ENCODE data around the gene RIT2.

The RIT2 gene

DNA sequence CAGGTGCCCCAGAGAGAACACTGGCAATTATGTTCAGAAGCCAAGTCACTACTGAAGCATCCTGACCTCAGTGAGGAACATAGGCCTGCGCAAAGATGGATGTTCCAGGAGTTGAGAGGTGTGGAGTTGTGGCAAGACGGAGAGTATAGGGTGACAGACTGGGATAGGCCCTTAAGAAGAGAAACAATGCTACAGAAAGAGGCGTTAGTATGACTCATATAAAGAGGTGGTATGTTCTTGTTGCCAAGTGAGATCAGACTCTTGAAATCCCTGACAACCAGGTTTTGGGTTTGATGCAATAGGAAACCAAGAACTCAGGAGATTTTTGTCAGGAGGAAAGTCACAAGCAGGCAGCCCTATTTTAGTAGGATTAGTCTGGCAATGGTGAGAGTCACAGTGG, 185.6 kb downstream of the RIT2 start:
- DNase-seq (ENCODE audit: low read depth): no peak

DNA sequence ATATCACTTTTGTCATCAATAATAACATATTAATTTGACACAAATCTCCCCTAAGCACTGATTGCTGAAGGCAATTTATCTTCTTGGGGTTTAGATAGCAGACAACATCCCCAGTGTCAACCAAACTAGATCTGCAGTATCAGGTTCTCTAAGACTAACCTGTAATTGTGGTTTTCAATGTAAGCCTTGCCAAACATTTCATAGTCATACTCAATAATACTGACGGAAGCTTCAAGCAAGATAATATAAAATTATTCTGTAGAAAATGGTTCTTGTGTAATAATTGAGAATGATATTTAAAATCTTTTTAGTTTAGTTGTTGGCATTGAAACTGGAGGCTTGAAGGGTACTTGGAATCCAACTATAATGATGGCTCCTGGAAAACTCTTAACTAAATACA, 186.3 kb downstream of the RIT2 start:
- DNase-seq (ENCODE audit: low read depth): no peak

DNA sequence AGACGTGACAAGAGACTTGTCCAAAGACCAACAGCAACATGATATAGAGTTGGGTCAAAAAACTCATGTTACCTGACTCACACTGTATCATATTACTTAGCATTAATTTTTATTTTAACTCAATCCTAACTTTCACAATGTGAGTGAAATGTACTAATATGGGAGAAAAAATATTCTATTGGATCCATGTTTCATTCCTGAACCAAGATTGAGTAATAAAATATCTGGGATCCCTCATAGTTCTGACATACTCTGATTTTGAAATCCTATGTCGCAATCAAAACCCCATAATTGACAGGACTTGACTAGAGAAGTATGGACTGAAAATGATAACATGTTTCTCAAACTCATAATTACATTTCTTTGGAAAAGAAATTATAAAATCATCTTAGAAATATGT, 190.4 kb downstream of the RIT2 start:
- no peak for DNase-seq (ENCODE audit: low read depth)

DNA sequence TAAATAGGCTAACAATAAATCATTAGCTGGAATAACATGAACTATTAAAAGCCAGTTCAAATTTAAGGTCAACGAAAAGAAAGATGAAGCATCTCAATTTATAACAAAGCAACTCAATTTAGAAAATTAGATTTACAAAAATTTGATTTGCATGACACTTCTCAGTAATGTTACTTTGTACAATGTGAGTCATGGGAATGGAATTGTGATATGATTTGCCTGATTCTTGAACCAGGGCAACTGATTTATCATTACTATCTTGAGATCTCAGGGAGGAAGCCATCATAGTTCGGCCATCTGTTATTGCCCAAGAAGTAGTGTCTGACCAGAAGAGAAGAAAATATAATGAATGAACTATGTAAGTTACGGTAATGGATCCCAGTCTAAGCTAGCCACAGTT, 193.1 kb downstream of the RIT2 start:
- no peak for DNase-seq (ENCODE audit: low read depth)

DNA sequence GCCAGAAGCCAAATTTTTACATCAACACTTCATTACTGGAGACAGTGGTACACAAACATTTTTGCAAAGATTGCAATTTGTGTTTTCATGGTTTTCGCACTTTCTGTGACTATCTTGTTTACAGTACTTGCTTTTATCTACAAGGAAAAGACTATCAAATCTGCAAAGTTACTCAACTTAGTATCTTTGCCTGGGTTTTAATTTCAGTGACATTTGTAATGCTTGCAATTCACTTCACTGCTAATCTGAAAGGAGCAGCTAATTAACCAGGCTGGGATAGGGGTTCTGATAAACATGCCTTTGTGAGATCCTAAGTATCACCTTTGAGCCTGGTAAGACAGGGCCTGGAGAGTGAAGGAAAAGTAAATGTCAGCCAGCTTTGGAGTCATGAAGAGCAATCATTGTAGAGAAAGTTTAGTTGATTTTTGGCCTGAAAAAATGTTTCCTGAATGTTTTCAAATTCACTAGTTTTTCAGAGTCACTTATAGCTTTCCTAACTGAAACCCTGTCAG, 194.2 kb downstream of the RIT2 start:
- no peak for DNase-seq (ENCODE audit: low read depth)

DNA sequence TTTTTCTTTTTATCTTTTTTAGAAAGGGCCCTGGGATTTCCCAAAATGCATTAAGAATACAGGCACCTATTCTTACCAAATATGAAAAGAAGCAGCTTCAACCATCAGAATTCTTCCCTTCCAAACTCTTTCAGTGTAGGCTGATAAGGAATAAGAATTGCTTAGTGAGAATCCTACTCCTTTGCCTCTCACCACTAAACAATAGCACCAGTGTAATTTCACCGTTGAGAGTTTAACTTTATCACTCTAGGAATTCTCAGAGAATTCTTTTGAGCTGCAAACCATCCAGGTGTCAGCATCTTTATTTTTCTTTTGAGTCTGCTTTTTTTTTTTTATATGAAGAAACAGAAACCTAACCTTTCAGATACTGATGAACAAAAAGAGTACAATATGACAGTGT, 194.9 kb downstream of the RIT2 start:
- DNase-seq (ENCODE audit: low read depth): no peak

DNA sequence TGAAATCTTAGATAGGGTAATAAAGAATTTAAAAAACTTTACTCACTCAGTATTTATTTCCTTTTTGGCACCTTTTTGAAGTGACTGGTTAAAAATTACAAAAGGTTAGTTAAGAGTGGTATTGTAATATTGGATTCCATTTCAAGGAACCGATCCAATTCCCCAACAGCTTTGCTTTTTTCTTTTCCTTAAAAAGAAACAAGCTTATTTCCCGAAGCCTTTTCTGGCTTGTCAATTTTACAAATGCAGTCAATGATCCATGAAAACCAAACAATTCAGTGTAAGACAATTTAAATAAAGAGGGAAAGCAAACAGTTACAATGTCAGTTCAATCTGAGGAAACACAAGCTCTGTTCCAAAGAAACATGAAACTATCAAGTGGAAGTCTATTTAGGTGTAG, 200.2 kb downstream of the RIT2 start:
- no peak for DNase-seq (ENCODE audit: low read depth)

DNA sequence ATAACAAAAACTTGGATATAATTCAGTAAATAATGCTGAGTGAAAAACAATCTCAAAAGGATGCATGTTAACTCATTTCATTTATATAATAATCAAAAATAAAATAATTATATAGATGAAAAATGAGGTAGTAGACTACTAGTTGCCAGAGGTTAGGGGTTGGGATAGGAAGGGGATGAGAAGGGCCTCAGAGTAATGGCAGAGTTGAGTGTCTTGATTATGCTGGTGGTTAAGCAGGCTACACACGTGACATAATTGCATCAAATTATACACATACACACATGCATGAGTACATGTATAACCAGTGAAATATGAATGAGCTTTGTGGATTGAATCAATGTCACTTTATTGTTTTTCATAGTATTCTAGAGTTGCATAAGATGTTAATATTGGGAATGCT, 201.0 kb downstream of the RIT2 start:
- DNase-seq (ENCODE audit: low read depth): no peak

DNA sequence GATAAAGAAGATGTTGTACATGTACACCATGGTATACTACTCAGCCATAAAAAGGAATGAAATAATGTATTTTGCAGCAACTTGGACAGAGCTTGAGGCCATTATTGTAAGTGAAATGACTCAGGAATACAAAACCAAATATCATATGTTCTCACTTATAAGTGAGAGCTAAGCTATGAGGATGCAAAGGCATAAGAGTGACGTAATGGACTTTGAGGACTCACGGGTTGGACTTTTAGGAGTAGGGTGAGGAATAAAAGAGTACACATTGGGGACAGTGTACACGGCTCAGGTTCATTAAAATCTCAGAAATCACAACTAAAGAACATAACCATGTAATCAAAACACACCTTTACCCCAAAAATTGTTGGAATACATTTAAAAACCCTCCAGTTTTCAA, 206.4 kb downstream of the RIT2 start:
- no peak for DNase-seq (ENCODE audit: low read depth)

DNA sequence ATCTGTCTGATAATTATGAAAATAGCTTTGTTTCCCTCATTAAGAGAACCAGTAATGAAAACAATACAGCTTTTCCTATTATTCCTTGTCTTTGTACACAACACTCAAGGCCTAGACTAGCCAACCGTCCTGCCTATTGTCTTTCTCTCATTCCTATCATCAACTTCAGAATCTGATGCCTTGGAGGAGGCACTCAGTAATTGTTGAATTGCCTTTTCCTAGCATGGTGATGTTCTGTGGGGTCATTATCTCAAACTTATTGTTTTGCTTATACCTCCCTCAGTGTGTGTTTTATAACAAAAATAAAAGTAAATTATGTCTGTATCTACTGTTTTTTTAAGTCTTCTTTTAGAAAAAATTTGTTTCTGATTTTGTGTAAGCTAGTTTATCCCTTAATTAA, 208.7 kb downstream of the RIT2 start:
- DNase-seq (ENCODE audit: low read depth): no peak

DNA sequence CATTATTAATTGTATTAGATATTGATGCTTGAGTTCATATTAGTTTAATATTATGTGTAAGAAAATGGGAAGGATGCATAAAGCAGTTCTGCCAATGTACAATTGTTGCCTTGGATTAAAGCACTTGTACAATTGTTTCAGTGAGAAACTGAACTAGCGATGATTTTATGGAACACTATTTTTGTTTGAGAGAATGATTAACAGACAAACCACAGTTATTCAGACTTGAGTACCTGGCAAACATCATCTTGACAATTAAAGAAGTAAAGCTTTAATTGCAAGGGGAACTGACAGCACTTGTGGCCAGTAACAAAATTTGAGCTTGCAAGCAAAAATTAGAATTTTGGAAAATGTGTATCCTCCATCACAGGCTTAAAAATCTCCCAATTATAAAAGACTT, 214.3 kb downstream of the RIT2 start:
- no peak for DNase-seq (ENCODE audit: low read depth)

DNA sequence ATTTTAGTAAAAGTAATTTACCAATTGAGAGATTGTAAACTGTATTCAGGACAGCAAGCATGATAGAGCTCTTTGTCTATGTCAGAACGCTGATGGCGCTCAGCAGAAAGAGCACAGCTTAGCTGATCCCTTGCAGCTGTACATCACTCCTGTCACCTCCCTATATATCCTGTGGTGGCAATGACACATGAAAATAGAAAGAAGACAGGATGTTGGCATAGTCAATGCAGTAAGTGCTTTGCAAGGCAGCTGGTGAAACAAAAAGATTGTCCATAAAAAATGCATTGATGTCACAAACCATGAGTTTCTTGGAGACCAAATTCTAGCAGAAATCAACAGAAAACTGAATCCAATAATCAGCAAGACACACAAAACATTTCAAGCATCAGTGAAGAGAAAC, 221.5 kb downstream of the RIT2 start:
- DNase-seq (ENCODE audit: low read depth): no peak

DNA sequence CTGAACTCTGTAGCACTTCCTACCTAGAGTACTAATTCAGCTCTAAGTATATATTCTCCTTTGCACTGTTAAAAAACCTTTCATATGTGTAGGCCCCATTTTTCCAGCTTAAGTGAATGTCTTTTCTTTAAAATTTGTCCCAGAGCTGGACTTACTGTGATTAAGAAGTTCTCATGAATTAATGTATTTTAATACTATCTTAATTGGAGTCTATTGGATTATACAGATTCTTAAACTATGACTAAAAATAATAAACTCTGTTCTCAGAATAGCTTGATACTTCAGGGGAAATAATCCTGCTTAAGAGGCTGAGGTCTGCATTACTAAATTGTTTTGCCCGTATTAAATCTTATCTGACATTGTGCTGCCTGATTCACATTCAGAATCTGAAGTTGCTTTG, 223.3 kb downstream of the RIT2 start:
- no peak for DNase-seq (ENCODE audit: low read depth)

DNA sequence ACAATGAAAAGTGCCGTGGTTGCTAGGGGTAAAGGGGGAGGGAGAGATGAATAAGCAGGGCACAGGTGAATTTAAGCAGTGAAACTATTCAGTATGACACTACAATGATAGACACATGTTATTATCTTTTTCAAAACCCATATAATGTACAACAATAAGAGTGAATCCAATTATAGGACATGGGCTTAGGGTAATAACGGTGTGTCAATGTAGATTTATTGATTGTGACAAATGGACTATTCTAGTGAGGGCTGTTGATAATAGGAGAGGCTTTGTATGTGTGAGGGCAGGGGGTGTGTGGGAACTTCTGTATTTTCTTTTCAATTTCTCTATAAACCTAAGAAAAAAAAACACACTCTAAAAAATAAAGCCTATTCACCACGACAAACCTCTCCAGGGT, 223.8 kb downstream of the RIT2 start:
- DNase-seq (ENCODE audit: low read depth): no peak

DNA sequence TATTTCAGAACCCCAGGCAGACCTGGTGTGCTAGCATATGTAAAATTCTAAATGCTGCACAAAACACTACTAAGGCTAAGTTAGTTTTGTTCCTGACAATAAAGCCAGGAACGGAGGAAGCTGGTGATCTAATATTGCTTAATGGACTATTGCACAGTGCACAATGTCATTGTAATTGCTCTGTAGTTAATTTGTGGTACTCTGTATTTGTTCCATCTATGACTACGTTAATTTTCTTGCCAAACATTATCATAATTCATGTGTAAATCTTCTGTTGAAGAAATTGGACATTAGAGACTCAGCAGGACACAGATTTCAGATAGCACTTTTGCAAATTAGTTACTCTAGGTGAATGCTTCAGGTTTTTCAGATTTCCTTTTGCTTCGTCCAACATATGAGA, 232.3 kb downstream of the RIT2 start:
- DNase-seq (ENCODE audit: low read depth): no peak

DNA sequence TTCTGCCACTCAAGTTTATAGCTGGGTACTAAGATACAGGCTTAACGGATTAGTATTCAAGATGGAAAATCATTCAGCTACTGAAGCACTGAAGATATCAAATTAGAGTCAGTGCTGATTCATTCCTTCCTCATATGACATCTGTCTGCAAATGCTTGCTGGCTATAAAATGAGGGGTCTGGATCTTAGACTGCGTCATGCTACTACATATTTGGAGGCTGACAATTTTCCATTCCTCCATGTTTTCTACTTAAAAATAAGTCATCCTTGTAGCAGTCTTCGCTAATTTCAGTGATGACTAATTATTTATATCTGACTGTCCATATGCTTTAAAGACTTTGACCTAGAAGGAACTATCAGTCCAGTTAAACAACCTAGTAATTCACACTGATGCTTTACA, 233.4 kb downstream of the RIT2 start:
- no peak for DNase-seq (ENCODE audit: low read depth)

DNA sequence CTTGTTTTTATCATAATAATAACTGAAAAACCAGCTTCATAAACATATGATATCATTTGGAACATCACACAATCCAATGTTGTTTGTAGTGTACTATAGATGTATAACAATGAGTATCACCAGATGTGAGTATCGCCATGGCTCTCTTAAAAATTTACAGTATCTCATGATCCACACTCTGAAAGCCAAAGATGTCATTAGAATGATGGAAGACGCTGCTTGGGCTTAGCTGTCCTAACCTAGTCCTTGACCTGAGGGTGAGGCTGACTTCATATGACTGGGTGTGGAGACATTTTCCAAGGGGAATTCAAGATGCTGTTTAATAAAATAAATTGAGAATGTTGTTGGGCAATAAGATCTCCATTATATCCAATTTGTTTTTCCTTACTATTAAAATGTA, 242.6 kb downstream of the RIT2 start:
- DNase-seq (ENCODE audit: low read depth): no peak

DNA sequence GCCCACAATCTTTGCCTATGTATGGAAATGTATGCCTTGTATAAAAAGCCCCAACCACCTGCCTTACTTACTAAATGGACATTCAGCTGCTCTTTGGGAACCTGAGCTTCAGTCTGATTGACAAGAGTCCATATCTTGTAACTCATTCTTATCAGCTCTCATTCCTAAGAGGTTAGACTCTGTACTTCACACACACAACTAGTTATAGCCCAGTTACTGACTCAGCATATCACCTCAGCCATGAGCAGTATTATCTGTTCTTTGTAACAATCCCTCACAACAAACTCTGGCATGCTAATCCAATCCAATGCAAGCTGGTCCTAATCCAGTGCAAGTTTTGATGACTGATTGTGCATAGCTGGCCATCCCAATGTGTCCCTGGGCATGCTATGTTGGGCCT, 250.6 kb downstream of the RIT2 start:
- no peak for DNase-seq (ENCODE audit: low read depth)

DNA sequence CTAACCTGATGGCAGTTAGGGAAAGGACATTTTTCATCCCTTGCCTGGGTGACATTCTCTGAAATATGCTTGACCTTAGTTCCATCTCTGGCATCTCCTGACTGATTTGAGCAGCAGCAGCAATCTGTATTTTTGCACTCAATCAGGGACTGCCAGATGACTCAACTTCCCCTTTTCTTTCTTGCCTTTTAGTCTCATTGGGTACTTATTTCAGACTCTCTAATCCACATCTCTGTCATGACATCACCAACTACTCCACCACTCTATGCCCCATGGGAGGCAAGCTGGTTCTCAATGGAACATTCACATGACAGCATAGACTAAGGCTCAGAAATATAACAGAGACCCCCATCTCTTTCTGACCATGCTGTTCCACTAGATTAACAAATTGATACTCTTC, 254.2 kb downstream of the RIT2 start:
- DNase-seq (ENCODE audit: low read depth): no peak

DNA sequence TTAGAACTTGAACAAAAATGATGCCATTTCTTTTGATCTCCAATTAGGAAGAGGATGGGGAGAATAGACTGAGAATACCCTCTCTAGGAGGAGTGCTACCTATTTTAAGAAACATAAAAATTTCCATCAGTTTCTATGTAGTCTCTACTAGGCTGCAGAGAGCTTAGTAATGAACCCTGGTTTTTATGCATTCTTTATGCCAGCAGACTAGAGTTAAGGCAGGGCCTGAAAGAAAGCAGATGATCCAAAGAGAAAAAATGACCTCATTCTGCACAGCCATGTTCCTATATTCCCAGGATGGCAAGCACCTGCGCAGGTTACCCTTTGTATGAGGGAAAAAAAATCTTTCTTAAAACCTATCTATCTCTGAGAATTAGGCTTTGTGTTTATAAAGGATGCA, 254.9 kb downstream of the RIT2 start:
- no peak for DNase-seq (ENCODE audit: low read depth)

DNA sequence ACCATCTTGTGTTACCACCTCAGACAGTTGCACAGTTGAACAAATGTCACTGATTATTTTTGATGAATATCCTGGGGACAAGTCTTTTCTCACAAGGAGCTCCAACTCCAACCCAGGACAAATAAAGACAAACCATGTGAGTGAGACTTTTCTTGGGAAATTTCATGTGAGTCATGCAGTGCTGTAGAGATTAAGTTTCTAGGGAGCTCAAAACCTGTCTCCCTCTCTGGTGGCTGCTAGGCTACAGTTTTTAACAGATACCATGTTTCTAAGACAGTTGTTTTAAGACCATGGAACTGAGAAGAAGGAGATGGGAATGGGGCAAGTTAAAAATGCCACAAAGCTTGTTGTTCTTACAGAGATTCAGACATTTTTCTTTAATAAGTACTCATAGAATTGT, 255.5 kb downstream of the RIT2 start:
- DNase-seq (ENCODE audit: low read depth): no peak

DNA sequence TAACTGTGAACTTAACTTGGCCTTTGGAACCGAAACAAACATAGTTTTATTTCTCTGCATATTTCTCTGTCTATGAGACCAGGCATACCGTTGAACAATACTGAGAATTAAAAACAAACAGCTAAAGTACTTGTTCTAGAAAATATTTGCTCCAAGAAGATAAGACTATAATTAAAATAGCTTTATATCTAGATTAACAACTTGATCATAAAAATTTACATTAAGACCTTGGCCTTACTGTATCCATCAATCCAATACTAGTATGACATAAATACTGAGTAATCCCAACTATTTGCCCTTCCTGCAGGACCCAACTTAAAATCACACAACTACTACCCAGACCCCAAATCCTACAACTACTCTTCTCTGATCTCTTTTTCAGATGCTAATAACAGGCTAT, 260.9 kb downstream of the RIT2 start:
- no peak for DNase-seq (ENCODE audit: low read depth)

DNA sequence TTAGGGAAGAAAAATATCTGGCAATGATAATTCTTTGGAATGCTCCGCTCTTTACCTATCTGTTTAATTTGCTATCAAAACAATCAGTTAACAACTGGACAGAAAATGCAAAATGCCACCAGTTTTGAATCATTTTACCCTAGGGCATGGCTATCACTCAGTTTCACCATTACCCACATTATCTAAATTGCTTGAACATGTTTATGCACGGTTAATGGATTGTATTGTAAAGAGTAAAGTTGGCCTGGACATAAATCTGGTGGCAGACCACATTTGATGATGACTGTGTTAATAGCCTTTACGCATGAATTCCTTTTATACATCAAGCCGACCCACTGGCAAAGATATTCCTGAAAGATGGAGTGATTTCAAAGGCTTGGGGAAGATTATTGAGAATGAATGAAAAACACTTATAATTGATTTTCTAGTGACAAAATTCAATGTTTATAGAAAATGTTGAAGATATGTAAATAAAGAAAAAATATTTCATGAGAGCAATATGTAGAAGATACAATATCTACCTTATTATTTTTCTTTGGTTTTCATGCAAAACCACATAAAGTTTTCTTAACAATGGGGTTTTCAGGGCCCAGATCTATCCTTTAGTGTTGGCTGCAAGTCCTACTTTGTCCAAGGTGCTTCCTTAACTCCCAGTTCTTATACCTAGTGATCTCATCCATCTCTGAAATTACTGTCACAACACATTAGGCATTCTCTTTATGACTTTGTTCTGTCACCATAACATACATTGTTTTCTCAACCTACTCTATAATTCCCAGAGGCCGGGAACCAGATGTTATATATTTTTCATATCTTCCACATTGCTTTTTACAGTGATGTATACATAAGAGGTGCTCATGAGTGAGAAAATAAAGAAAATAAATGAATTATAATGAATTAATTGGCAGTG, 265.1 kb downstream of the RIT2 start:
- DNase-seq (ENCODE audit: low read depth): no peak

DNA sequence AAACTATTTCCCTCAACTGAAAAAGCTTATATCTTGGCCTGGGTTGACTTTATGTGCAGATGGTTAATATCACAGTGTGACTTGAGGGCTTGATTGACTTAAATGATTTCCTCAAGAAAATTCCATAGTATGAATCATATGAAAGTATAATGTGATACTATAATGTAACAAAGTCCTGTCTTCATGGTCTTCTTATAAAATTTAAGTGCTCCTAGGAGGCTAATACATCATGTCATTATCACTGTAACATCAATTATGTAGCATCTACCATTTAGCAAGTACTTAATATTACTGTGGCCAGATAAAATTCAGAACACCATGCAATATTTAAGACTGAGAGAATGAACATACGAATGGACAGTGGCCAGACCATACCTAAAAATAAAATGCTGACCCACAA, 276.1 kb downstream of the RIT2 start:
- DNase-seq (ENCODE audit: low read depth): no peak
